ENCODE data around the gene EXOG.

DNA sequence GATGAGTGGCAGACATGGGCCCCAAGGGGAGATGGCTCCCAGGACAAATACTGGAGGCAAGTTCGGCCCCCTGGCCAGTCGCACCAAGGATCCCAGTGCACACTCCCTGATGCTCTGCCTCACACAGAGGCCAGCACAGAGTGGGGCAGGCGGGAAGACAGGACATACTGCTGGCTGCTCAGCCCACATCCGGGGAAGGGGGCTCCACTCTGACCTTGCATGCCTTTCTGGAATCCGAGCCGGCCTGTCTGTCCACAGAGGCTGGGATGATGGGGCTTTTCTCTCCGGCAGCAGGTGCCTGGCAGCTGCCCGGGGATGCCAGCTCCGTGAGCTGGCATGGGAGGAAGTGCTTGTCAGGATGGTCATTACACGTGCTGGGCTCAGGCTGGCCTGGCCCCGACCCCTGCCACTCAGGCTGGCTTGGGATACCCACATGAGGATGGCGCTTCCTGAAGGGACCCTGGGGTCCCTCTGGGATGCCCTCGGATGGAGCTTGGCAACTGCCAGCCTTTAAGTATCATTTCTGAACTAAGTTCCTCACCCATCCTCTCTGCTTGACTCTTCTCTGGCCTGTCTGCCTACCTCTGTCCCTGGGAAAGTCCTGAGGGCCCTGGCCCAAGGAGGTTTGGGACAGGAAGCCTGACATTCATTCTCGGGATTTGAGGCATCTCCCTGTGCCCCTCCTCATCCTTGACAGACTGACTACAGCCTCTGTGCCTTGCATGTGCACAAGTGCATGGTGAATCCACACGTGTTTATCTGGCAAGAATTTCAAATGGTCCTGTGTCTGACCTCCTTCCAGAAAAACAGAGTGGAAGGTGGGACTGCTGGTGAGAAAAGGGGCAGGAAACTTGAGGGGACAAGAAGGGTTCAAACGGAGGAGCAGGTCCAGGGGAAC lies 46.5 kb downstream of the EXOG start:
- TF ChIP-seq, protein P1, sequence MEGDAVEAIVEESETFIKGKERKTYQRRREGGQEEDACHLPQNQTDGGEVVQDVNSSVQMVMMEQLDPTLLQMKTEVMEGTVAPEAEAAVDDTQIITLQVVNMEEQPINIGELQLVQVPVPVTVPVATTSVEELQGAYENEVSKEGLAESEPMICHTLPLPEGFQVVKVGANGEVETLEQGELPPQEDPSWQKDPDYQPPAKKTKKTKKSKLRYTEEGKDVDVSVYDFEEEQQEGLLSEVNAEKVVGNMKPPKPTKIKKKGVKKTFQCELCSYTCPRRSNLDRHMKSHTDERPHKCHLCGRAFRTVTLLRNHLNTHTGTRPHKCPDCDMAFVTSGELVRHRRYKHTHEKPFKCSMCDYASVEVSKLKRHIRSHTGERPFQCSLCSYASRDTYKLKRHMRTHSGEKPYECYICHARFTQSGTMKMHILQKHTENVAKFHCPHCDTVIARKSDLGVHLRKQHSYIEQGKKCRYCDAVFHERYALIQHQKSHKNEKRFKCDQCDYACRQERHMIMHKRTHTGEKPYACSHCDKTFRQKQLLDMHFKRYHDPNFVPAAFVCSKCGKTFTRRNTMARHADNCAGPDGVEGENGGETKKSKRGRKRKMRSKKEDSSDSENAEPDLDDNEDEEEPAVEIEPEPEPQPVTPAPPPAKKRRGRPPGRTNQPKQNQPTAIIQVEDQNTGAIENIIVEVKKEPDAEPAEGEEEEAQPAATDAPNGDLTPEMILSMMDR (IDR thresholded peaks at IDR 0.05): no peak
- no peak for TF ChIP-seq EP300 (IDR thresholded peaks at IDR 0.05)

All from suprapubic skin (tissue), 3 donors.